Rectal smooth muscle tissue (tissue), 1 donor: Measurements from ENCODE around the gene OLA1.
A peak's percentile ranks its signal among the peaks of the same experiment; 100 is the strongest.
"Not testable (repeated sequence)": the region's sequence is repeated elsewhere in the genome, so short reads cannot be mapped to it uniquely, and the experiment has no call there.

Experiments
- H3K27ac ChIP-seq: one replicate; pipeline ENCODE4 v1.7.0; 2013; ENCODE audit warnings: low read depth, low read length, inconsistent platforms
- H3K27me3 ChIP-seq: one replicate; pipeline ENCODE4 v1.7.0; 2013; ENCODE audit warnings: low read length; ENCODE audit not compliant: control insufficient read depth, insufficient read depth
- H3K36me3 ChIP-seq: one replicate; pipeline ENCODE4 v1.7.0; 2013; ENCODE audit warnings: low read length; ENCODE audit not compliant: control insufficient read depth, insufficient read depth
- H3K4me1 ChIP-seq: one replicate; pipeline ENCODE4 v1.7.0; 2013; ENCODE audit warnings: low read length; ENCODE audit not compliant: control insufficient read depth, insufficient read depth
- H3K4me3 ChIP-seq: one replicate; pipeline ENCODE4 v1.7.0; 2013; ENCODE audit warnings: low read length
- H3K9ac ChIP-seq: one replicate; pipeline ENCODE4 v1.7.0; 2013; ENCODE audit warnings: low read length

OLA1 gene

GRCh38 chr2:174248187-174248997, at the start of gene OLA1:
Gene OLA1 (minus strand): TSS chr2:174248532. CDS start chr2:174246815, 1,717 bp downstream.
- peak within 1 kb of the TSS; percentile 77 for H3K27ac ChIP-seq
- no peaks in the 10 kb centered on the region for H3K36me3 ChIP-seq

GRCh38 chr2:174292908-174293307, 44.6 kb upstream of the OLA1 start:
- no peak overlapping the region for H3K27ac ChIP-seq
- H3K4me3 ChIP-seq = no peak overlapping the region
- no peak overlapping the region for H3K9ac ChIP-seq
- H3K4me1 ChIP-seq = no peaks in the 10 kb centered on the region
- H3K36me3 ChIP-seq = no peaks in the 10 kb centered on the region
- H3K27me3 ChIP-seq = no peaks in the 10 kb centered on the region

More at GRCh38 chr2:174248187-174248997, at the start of gene OLA1:
- peak within 1 kb of the TSS; percentile 90 for H3K4me3 ChIP-seq
- H3K4me1 ChIP-seq = peaks cover 7% of the 10 kb centered on the region
- peak within 1 kb of the TSS; percentile 77 for H3K9ac ChIP-seq
- no peaks in the 10 kb centered on the region for H3K27me3 ChIP-seq

- Histone ChIP-seq H3K36me3 (no peaks in the 10 kb centered on the region), H3K27me3 (no peaks in the 10 kb centered on the region), H3K4me1 (no peaks in the 10 kb centered on the region), H3K4me3 (no peak overlapping the region), H3K27ac (no peak overlapping the region), H3K9ac (no peak overlapping the region)
These were observed 37.8 kb upstream of the OLA1 start for GRCh38 chr2:174286172-174286571.

- no peaks in the 10 kb centered on the region for H3K4me1 ChIP-seq
- H3K36me3 ChIP-seq = no peaks in the 10 kb centered on the region
- no peaks in the 10 kb centered on the region for H3K27me3 ChIP-seq
- H3K27ac ChIP-seq = no peak overlapping the region
- H3K9ac ChIP-seq = no peak overlapping the region
- H3K4me3 ChIP-seq = no peak overlapping the region
These were observed 34.1 kb upstream of the OLA1 start for GRCh38 chr2:174282441-174282840.

GRCh38 chr2:174281736-174282135, 33.4 kb upstream of the OLA1 start:
- no peaks in the 10 kb centered on the region for H3K36me3 ChIP-seq
- H3K4me3 ChIP-seq = no peak overlapping the region
- H3K4me1 ChIP-seq = no peaks in the 10 kb centered on the region
- H3K9ac ChIP-seq = no peak overlapping the region
- no peaks in the 10 kb centered on the region for H3K27me3 ChIP-seq
- H3K27ac ChIP-seq = no peak overlapping the region

- H3K27me3 ChIP-seq = no peaks in the 10 kb centered on the region
- no peak overlapping the region for H3K27ac ChIP-seq
- H3K4me3 ChIP-seq = no peak overlapping the region
- no peaks in the 10 kb centered on the region for H3K4me1 ChIP-seq
- H3K9ac ChIP-seq = no peak overlapping the region
- H3K36me3 ChIP-seq = no peaks in the 10 kb centered on the region
These were observed 32.3 kb upstream of the OLA1 start for GRCh38 chr2:174280596-174280995.

- H3K4me3 ChIP-seq, H3K27me3 ChIP-seq, H3K9ac ChIP-seq, H3K27ac ChIP-seq, H3K36me3 ChIP-seq, H3K4me1 ChIP-seq: not testable (repeated sequence)
These were observed 21.9 kb upstream of the OLA1 start for GRCh38 chr2:174270263-174270662.

- Histone ChIP-seq H3K4me3 (no peak overlapping the region), H3K4me1 (no peaks in the 10 kb centered on the region)
These were observed 18.0 kb upstream of the OLA1 start for GRCh38 chr2:174266288-174266687.

GRCh38 chr2:174263997-174264396, 15.7 kb upstream of the OLA1 start:
- H3K4me1 ChIP-seq = no peaks in the 10 kb centered on the region
- H3K4me3 ChIP-seq = no peak overlapping the region
- no peak overlapping the region for H3K27ac ChIP-seq
- H3K9ac ChIP-seq = no peak overlapping the region
- H3K27me3 ChIP-seq = no peaks in the 10 kb centered on the region
- no peaks in the 10 kb centered on the region for H3K36me3 ChIP-seq

More at GRCh38 chr2:174266288-174266687, 18.0 kb upstream of the OLA1 start:
- H3K9ac ChIP-seq = no peak overlapping the region
- H3K27ac ChIP-seq = no peak overlapping the region
- no peaks in the 10 kb centered on the region for H3K27me3 ChIP-seq
- H3K36me3 ChIP-seq = no peaks in the 10 kb centered on the region

- no peak overlapping the region for H3K4me3 ChIP-seq
- H3K4me1 ChIP-seq = no peaks in the 10 kb centered on the region
- no peaks in the 10 kb centered on the region for H3K27me3 ChIP-seq
- H3K36me3 ChIP-seq = no peaks in the 10 kb centered on the region
- H3K9ac ChIP-seq = no peak overlapping the region
- no peak overlapping the region for H3K27ac ChIP-seq
These were observed 11.6 kb upstream of the OLA1 start for GRCh38 chr2:174259981-174260380.

GRCh38 chr2:174254267-174254666, 5.9 kb upstream of the OLA1 start:
- Histone ChIP-seq H3K4me1 (peaks cover under 1% of the 10 kb centered on the region), H3K27me3 (no peaks in the 10 kb centered on the region), H3K27ac (no peak overlapping the region), H3K4me3 (no peak overlapping the region), H3K9ac (no peak overlapping the region), H3K36me3 (no peaks in the 10 kb centered on the region)

GRCh38 chr2:174248998-174249592, 763 bp upstream of the OLA1 start:
- Histone ChIP-seq H3K4me3 (peak overlapping the region; percentile 90), H3K36me3 (no peaks in the 10 kb centered on the region), H3K9ac (peak overlapping the region; percentile 77), H3K27ac (peak overlapping the region; percentile 63), H3K27me3 (no peaks in the 10 kb centered on the region), H3K4me1 (peaks cover 7% of the 10 kb centered on the region)
